Osteoblast (primary cell): ENCODE measurements around the gene VWCE. TPM values are rescaled to one million over a fixed set of nuclear protein-coding genes. Genes with fewer than 3 reads are reported as not detected.
"Not testable (repeated sequence)": the region's sequence is repeated elsewhere in the genome, so short reads cannot be mapped to it uniquely, and the experiment has no call there.

ENCODE experiments used
- DNase-seq: peaks from one replicate; pipeline ENCODE4 v3.0.0; 2011; ENCODE audit warnings: low spot score, mixed read lengths; ENCODE audit not compliant: insufficient read length; ENCODE audit errors: missing footprints
- H2AFZ ChIP-seq: 2 replicates; pipeline ENCODE4 v1.6.0; 2011; ENCODE audit warnings: mild to moderate bottlenecking, low read length
- H3K27ac ChIP-seq: 2 replicates; pipeline ENCODE4 v1.5.1; 2011; ENCODE audit warnings: mild to moderate bottlenecking, low read depth, low read length, moderate library complexity
- H3K27me3 ChIP-seq: 2 replicates; pipeline ENCODE4 v1.6.0; 2012; ENCODE audit warnings: mild to moderate bottlenecking, control low read depth, inconsistent platforms, low read length, moderate library complexity; ENCODE audit not compliant: insufficient read depth
- H3K36me3 ChIP-seq: 2 replicates; pipeline ENCODE4 v1.5.1; 2011; ENCODE audit warnings: mild to moderate bottlenecking, low read length, control low read depth, moderate library complexity; ENCODE audit not compliant: insufficient read depth
- H3K4me1 ChIP-seq: 2 replicates; pipeline ENCODE4 v1.5.1; 2011; ENCODE audit warnings: mild to moderate bottlenecking, low read length, control low read depth, moderate library complexity; ENCODE audit not compliant: insufficient read depth
- H3K4me2 ChIP-seq: 2 replicates; pipeline ENCODE4 v1.6.0; 2011; ENCODE audit warnings: mild to moderate bottlenecking, low read length; ENCODE audit not compliant: insufficient read depth
- H3K4me3 ChIP-seq: fragments of 200-600 bp; sonication (generic); 3 replicates; pipeline ENCODE4 v1.5.1; 2012; ENCODE audit warnings: mild to moderate bottlenecking, low read length, inconsistent platforms; ENCODE audit not compliant: insufficient read depth
- H3K79me2 ChIP-seq: 2 replicates; pipeline ENCODE4 v1.6.0; 2012; ENCODE audit warnings: mild to moderate bottlenecking, low read length, control low read depth, inconsistent platforms; ENCODE audit not compliant: insufficient read depth
- H3K9me3 ChIP-seq: 2 replicates; pipeline ENCODE4 v1.5.1; 2011; ENCODE audit warnings: low read depth, low read length, control low read depth
- H4K20me1 ChIP-seq: 2 replicates; pipeline ENCODE4 v1.6.0; 2012; ENCODE audit warnings: mild to moderate bottlenecking, low read length, control low read depth; ENCODE audit not compliant: insufficient read depth
- total RNA-seq: library from RNA; depleted of rRNA; stranded (reverse); fragments of >200 nt; gene quantifications from 2 replicates; pipeline ENCODE4 v1.2.3, GENCODE V29; 2012
- TF ChIP-seq, protein P1 (sequence below): IDR thresholded peaks from 2 replicates; pipeline ENCODE4 v1.5.1; 2011; ENCODE audit warnings: mild to moderate bottlenecking, low read depth, low read length, moderate library complexity; ENCODE audit errors: extremely low read depth

Gene VWCE
- total RNA-seq, 1 donor = 4.7 TPM

GRCh38 chr11:61259363-61259762 lies 35.8 kb downstream of the VWCE start:
- no peaks in the 10 kb centered on the region for H4K20me1 ChIP-seq
- TF ChIP-seq, protein P1, sequence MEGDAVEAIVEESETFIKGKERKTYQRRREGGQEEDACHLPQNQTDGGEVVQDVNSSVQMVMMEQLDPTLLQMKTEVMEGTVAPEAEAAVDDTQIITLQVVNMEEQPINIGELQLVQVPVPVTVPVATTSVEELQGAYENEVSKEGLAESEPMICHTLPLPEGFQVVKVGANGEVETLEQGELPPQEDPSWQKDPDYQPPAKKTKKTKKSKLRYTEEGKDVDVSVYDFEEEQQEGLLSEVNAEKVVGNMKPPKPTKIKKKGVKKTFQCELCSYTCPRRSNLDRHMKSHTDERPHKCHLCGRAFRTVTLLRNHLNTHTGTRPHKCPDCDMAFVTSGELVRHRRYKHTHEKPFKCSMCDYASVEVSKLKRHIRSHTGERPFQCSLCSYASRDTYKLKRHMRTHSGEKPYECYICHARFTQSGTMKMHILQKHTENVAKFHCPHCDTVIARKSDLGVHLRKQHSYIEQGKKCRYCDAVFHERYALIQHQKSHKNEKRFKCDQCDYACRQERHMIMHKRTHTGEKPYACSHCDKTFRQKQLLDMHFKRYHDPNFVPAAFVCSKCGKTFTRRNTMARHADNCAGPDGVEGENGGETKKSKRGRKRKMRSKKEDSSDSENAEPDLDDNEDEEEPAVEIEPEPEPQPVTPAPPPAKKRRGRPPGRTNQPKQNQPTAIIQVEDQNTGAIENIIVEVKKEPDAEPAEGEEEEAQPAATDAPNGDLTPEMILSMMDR = no peak
- H3K4me3 ChIP-seq = no peak overlapping the region
- H3K4me2 ChIP-seq = no peak overlapping the region
- H3K27me3 ChIP-seq = no peaks in the 10 kb centered on the region
- no peak for DNase-seq
- H3K9me3 ChIP-seq = no peaks in the 10 kb centered on the region
- H3K36me3 ChIP-seq = no peaks in the 10 kb centered on the region
- no peak overlapping the region for H3K27ac ChIP-seq
- H3K79me2 ChIP-seq = no peaks in the 10 kb centered on the region
- no peak overlapping the region for H2AFZ ChIP-seq
- no peaks in the 10 kb centered on the region for H3K4me1 ChIP-seq

DNA sequence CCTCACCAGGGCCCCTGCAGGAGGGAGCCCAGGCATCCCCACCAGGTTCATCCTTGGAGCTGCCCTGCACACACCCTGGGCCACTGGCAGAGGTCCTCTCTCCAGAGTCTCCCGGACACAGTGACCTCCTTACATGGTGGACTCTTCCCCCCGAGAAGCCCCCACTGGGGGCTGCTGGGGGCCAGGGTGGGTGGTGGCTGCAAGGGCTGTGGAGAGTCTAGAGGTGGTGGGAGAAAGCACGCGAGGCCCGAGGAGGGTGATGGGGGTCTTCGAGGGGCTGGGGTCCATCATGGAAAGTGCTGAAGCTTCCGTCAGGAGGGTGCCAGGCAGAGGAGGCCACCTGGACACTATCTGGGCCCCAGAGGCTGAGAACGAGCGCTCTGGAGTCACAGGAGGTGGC lies 36.6 kb downstream of the VWCE start:
- TF ChIP-seq, protein P1 = no peak
- no peaks in the 10 kb centered on the region for H4K20me1 ChIP-seq
- no peaks in the 10 kb centered on the region for H3K79me2 ChIP-seq
- no peak overlapping the region for H3K4me3 ChIP-seq
- H3K9me3 ChIP-seq = no peaks in the 10 kb centered on the region
- H2AFZ ChIP-seq = no peak overlapping the region
- no peak for DNase-seq
- no peaks in the 10 kb centered on the region for H3K4me1 ChIP-seq
- no peaks in the 10 kb centered on the region for H3K36me3 ChIP-seq
- no peaks in the 10 kb centered on the region for H3K27me3 ChIP-seq
- H3K27ac ChIP-seq = no peak overlapping the region
- H3K4me2 ChIP-seq = no peak overlapping the region

GRCh38 chr11:61256710-61257482 lies 38.2 kb downstream of the VWCE start:
- no peaks in the 10 kb centered on the region for H3K4me1 ChIP-seq
- TF ChIP-seq, protein P1 = no peak
- H3K27ac ChIP-seq = no peak overlapping the region
- H2AFZ ChIP-seq = no peak overlapping the region
- H3K79me2 ChIP-seq = no peaks in the 10 kb centered on the region
- H3K9me3 ChIP-seq = no peaks in the 10 kb centered on the region
- H3K36me3 ChIP-seq = no peaks in the 10 kb centered on the region
- H3K4me2 ChIP-seq = no peak overlapping the region
- peak; percentile 82 for DNase-seq
- H3K4me3 ChIP-seq = no peak overlapping the region
- H3K27me3 ChIP-seq = no peaks in the 10 kb centered on the region
- no peaks in the 10 kb centered on the region for H4K20me1 ChIP-seq

DNA sequence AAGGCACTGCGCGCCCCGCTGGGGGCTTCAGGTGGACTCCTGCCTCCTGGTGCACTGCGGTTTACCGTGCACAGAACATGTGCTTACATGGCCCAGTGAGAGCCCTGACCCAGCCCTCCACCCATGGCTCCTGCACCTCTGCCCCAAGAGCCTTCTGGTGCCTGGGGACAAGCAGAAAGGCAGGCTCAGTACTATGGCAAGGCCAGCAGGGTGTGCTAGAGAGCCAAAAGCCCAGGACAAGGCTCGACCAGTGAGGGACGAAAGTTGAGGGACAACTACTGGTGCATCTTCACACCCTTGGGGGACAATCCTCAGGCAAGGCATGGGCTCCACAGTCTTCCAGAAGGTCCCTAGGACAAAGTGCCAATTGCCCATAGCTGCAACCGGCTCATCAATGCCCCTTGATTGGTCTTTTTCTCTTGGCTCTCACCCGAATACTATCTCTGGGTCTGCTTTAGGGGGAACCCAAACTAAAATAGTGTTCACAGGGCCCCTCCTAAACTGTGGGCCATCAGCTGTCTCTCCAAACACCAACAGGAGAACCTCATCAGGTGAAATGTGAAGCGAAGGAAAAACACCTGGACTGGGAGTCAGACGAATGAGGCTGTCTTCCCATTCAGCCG lies 40.6 kb downstream of the VWCE start:
- DNase-seq = peak; percentile 97
- H3K36me3 ChIP-seq = no peaks in the 10 kb centered on the region
- no peak overlapping the region for H3K27ac ChIP-seq

GRCh38 chr11:61252332-61252731 lies 42.8 kb downstream of the VWCE start:
- not testable (repeated sequence) for H3K4me1 ChIP-seq, H2AFZ ChIP-seq, H3K9me3 ChIP-seq, H3K36me3 ChIP-seq, H3K27me3 ChIP-seq, DNase-seq, H3K79me2 ChIP-seq, H4K20me1 ChIP-seq, H3K27ac ChIP-seq, H3K4me3 ChIP-seq, H3K4me2 ChIP-seq

More for the DNA sequence above, 40.6 kb downstream of the VWCE start:
- no peaks in the 10 kb centered on the region for H3K79me2 ChIP-seq
- TF ChIP-seq, protein P1 = peak; percentile 87
- H3K4me1 ChIP-seq = no peaks in the 10 kb centered on the region
- no peak overlapping the region for H2AFZ ChIP-seq
- no peak overlapping the region for H3K4me3 ChIP-seq
- no peaks in the 10 kb centered on the region for H4K20me1 ChIP-seq
- peaks cover 5% of the 10 kb centered on the region for H3K27me3 ChIP-seq
- H3K9me3 ChIP-seq = no peaks in the 10 kb centered on the region
- no peak overlapping the region for H3K4me2 ChIP-seq
